Left hindlimb (tissue), 1 donor: Measurements from ENCODE around the gene KCTD7.
"Not testable (repeated sequence)": the region's sequence is repeated elsewhere in the genome, so short reads cannot be mapped to it uniquely, and the experiment has no call there.

Source experiments
- DNase-seq: peaks from one replicate; pipeline ENCODE4 v3.0.0-alpha.2; 2018

The KCTD7 gene

DNA sequence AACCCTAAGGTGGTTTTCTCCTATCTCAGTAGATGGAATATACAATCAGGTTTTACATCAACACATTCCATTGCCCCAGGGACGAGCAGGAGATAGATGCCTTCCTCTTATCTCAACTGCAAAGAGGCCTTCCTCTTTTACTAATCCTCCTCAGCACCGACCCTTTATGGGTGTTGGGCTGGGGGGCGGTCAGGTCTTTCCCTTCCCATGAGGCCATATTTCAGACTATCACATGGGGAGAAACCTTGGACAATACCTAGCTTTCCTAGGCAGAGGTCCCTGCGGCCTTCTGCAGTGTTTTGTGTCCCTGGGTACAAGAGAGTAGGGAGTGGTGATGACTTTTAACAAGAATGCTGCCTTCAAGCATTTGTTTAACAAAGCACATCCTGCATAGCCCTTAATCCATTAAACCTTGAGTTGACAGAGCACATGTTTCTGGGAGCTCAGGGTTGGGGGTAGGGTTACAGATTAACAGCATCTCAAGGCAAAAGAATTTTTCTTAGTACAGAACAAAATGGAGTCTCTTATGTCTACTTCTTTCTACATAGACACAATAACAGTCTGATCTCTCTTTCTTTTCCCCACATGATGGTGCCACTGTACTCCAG, 9.2 kb upstream of the KCTD7 start:
- DNase-seq: not testable (repeated sequence)

DNA sequence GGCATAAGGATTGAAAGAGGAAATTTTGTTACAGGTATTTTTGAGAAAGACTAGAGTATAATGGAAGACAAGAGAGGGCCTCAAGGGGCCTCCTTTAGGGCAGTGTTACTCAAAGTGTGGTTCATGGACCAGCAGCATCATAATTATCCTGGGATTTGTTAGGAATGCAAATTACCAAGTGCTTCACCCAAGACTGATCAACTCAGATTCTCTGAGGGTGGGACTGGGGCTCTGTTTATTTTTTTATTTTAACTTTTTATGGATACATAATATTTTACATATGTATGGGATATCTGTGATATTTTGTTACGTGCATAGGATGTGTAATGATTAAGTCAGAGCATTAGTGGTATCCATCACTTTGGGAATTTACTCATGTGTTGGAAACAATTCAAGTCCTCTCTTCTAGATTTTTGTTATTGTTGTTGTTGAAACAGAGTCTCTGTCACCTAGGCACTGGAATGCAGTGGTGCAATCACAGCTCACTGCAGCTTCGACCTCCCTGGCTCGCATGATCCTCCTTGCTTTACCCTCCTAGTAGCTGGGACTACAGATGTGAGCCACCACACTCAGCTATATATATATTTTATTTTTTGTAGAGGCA, 2.2 kb upstream of the KCTD7 start:
- DNase-seq: no peak

DNA sequence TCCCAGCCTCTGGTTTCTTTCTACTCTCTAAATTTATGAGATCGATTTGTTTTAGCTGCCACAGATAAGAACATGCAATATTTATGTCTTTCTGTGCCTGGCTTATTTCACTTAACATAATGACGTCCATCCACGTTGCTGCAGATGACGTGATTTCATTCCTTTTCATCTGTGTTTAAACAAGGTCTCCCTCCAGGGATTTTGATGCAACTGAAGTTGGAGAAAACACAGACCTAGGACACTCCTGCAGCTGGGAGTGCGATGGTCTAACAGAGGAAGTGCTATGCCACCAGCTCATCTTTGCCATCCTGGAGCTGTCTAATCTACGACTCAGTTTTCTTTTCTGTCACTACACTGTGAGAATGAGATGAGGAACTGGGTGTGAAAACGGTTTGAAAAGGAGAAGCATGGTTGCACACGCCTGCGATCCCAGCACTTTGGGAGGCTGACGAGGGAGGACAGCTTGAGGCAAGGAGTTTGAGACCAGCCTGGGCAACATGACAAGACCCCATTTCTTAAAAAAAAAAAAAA, 1.5 kb upstream of the KCTD7 start:
- no peak for DNase-seq

DNA sequence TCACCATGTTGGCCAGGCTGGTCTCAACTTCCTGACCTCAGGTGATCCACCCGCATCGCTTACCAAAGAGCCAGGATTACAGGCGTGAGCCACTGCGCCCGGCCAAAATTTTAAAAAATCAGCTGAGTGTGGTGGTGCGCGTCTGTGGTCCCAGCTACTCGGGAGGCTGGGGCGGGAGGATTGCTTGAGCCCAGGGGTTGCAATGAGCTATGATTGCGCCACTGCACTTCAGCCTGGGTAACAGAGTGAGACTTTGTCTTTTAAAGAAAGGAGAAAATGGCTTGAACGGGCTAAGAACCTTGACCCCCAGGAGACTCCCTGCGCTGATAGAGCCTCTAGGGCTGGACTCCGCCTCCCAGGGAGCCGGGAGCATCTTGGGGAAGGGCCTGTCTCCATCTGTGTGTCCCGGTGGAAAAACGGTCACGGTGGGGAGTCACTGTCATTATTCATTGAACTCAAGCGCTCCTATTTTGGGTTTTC, 760 bp upstream of the KCTD7 start:
- DNase-seq: no peak

DNA sequence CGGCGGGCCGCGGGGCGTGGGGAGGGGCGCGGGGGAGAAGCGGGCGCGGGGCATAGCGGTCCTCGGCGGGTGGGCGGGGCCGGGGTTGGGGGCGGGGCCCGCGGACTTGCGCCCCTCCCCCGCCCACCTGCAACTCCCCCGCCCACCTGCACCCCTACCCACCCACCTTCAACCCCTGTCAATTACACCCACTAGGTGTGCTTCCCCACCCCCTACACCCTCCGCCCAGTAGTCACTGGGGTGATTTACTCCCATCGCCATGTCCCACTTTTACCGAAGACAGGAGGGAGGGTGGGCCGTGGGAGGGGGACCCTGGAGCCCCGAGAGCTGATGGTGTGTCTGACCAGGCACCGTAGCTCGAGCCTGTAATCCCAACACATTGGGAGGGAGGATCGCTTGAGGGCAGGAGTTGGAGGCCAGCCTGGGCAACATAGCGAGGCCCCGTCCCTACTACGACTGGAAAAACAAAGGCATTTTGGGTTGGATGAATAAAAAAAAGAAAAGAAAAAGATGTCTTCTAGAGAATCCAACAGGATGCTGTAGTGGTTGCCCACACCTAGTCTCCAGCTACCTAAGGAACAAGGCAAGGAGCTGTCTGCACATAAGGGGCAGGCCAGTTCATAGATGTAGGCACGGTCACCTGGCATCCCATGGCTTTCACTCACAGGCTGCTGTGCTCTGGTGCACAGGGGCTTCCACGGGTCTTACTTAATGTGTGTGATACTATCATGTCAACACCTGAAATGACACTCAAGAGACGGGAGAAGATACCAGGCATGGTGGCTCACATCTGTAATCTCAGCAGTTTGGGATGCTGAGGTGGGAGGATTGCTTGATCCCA, 761 bp downstream of the KCTD7 start:
- DNase-seq: no peak

DNA sequence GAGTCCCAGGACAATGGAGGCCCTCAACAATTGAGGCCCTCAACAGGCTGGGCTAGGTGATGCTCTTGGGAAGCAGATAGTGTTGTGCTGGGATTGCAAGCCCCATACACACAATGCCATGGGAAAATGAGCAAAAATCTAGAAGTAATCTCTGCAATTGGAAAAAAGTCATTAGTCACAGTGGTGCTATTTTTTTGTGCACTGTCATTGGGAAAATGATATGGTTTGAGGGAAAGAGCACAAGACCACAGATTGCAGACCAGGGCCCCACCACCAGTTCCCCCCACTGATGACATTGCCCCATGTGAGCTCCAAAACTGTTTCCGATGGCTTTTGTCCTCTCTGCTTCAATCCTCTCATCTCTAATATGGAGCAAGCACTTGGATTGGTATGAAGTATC, 1.9 kb downstream of the KCTD7 start:
- DNase-seq: no peak

DNA sequence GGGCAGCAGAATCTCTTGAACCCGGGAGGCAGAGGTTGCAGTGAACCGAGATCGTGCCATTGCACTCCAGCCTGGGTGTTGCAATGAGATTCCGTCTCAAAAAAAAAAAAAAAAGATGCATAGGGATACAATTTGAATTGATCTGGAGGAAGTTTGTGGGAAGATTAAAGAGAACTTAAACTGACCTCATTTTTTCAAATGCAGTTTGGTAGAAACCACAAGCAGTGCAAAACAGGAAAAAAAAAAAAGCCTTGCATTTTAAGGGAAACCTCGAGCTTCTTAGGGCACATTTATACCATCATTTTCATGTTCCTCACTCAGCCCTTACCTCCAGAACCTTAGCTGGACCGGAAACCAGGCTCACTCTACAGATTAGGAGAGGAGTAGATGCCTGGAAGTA, 2.8 kb downstream of the KCTD7 start:
- no peak for DNase-seq

DNA sequence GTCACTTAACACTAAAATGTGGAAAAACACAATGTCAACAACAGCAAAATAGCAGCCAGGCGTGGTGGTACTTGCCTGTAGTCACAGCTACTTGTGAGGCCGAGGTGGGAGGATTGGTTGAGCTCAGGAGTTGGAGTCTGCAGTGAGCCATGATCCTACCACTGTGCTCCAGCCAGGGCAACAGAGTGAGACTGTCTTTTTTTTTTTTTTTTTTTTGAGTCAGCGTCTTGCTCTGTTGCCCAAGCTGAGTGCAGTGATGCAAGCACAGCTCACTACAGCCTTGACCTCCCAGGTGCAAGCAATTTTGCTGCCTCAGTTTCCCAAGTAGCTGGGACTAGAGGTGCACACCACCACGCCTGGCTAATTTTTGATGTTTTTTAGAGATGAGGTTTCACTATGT, 6.1 kb downstream of the KCTD7 start:
- DNase-seq: no peak

DNA sequence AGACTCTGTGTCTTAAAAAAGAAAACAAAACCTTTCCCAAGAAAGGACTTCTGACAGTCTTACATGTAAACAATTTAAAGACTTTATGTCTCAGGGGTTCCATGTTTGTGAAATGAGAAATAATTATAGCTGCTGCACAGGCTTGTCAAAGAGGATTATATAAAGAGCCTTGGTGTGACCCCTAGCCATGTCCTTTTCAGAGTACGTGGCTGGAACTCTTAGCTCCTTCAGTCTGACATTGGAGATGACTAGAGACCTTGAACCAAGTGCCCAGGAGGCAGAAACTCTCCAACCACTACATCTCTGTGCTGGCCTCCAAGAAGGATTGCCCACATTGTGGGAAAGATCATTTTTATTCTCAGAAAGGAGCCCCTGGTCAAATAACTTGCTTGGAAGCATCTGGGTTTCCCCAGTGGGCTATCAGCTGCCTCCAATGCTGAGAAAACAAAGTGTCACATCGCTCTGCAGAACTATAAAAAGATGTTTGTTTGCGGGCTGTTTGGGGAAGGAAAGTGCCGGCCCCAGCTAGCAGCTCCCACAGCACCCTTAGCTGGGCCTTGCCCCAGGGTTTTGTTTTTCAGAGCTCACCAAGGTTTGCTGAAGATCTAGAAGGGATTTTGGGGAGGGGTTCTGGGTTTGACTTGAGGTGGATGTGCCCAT, 6.8 kb downstream of the KCTD7 start:
- DNase-seq: not testable (repeated sequence)

DNA sequence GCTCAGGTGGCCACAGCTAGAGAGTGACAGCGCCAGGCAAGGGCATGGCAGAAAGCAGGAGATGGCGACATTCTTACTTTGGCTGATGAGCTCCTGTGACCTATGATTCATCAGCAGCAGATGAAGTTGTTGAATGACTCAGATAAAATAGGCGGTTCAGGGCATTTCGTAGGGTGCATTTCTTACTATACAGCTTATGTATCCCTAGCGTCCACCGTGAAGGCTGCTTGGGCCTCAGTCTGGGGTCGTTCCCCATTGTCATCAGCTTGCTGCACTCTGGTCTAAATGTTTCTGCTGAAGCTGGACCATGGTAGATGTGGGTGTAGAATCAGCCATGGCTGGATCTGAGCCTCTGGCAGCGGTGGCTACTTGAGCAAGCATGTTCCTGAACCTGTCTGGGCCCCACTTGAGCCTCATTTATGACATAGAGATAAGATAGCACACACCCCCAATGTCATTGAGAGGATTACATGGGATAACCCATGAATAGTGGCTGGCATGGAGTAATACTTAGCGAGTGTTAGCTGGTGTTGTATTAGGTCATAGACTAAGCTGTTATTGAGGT, 7.4 kb downstream of the KCTD7 start:
- DNase-seq: not testable (repeated sequence)

DNA sequence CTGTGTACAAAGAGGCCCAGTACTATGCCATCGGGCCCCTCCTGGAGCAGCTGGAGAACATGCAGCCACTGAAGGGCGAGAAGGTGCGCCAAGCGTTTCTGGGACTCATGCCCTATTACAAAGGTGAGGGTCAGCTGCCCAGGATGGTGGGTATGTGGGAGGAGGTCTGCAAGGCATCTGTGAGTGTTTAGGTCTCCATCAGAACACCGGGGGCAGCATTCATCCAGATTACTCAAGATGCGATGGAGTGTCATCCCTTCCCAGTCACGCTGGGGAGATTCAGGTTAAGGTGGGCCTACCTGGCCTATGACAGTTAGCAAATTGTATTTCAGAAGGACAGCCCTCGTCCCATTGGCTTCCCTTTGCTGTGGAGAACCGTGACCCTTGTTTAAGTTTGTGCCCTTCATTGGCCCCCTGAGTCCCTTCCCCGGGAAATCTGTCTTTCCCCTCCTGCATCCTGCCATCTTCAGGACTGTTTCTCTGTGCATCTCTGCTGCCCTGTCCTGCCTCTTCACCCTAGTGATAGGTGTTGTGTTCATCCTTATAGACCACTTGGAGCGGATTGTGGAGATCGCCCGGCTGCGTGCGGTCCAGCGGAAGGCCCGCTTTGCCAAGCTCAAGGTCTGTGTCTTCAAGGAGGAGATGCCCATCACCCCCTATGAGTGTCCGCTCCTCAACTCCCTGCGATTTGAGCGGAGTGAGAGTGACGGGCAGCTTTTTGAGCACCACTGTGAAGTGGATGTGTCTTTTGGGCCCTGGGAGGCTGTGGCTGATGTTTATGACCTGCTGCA, 9.8 kb downstream of the KCTD7 start:
- no peak for DNase-seq

DNA sequence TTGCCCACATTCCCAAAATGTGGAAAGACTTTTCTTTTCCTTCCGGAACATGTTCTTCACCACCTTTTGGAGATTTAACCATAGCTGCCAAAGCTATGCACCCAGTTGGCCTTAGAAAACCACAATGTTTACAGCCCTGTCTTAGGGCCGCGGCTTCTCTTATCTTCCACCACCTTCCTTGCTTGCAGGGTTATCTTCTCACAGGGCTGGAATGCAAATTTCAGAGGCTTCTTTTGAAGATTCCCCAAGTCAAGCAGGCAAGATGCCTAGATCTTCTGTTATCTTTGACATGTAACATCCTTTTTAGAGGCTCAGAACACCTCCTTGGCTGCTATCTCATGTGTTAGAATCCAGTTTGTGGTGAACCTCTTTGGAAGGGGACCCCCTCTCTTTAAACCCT, 11.1 kb downstream of the KCTD7 start:
- DNase-seq: no peak

DNA sequence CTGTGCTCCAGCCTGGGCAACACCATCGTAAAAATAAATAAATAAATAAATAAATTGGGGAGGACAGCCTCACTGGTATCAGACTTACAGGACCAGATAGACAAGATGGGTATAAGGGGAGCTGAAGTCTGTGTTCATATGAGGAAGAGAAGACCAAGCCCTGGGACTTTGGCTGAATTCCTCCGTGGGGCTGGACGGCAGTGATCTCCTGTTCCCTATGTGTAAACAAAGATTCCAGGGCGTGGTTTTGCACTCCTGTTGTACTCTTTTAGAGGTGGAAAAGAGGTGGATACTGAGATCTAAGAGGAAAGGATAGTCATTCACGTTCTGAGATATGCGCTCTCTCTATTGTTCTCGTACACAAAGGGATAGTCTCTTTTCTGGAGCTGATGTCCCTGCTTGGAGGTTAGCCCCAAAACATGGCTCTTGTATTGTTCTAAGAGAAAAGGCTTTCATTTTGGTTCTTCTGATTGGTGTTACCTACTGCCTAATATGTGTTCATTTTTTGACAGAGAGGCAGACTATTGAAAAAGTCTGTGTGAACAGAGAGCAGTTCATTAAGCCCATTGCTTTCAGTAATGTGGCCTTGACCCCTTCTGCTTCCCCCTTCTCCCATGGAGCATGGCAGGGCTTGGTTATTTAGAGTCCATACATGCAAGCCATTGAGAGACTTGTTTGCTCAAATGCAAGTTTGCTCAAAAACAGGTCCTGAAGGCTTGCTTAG, 12.3 kb downstream of the KCTD7 start:
- no peak for DNase-seq

DNA sequence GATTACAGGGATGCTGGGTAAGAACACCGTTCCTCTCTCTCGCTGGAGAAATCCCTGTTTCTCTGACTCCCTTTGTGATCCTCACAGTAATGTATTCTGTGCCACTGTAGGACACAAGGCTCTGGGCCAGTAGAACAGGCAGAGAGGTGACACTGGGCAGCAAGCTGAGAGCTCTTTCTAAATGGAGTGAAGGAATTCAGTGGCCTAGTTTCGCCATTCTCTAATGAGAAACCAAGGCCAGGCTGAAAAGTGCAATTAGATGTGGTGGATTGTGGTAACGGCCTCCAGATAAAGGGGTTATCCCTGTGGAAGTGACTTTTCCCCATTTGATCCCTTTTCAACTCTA, 12.8 kb downstream of the KCTD7 start:
- no peak for DNase-seq

DNA sequence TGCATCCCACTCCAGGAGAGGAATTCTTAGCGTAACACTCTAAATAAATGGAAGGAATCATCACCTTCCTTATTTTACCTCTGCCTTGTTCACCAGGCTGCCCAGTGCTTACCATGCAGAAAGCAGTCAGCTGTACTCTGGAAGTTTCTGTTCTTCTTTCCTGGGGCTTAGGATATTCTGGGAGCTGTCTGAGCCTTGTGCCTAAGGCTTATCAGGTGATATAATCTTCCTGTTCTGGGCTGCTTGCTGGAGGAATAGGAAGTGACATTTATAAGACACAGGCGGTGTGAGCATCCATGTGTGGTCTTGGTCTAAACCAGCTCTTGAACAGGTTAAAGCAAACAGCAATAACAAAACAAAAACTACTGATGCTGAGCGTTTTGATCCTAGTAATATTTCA, 13.5 kb downstream of the KCTD7 start:
- no peak for DNase-seq

DNA sequence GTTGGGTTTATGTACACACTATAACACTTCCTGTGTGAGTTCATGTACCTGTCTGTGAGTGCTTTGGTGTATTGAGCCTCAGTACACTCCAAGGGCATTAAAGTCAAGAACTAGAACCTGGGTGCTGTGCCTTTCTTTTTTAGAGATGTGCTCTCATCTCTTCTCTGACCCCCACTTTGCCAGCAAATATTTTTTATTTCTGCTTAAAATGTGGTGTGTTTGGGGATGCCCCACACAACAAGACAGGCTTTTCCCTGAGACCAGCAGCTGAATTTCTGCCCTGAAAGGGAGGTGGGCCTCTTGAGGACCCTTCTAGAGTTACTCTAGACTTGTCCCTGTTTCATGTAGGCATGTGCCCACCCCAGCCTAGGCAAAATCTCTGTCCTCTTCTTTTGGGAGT, 14.3 kb downstream of the KCTD7 start:
- DNase-seq: no peak

DNA sequence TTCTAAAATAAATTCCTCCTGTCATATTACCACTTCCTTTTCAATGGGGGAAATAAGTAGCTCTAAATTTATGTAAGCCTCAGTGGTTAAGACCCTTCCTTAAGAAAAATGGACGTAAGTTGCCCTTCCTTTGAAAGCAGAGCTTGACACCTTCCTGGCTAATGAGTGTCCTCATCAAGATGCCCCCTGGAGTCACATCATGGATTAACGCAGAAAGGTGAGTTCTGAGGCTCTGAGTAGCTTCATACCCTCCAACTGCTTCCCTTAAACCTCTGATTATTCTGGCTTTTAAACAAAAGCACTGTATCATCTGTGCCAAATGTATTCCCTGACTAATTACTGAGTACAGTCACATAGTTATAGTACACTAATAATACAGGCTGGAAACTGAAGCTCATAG, 14.7 kb downstream of the KCTD7 start:
- DNase-seq: no peak

DNA sequence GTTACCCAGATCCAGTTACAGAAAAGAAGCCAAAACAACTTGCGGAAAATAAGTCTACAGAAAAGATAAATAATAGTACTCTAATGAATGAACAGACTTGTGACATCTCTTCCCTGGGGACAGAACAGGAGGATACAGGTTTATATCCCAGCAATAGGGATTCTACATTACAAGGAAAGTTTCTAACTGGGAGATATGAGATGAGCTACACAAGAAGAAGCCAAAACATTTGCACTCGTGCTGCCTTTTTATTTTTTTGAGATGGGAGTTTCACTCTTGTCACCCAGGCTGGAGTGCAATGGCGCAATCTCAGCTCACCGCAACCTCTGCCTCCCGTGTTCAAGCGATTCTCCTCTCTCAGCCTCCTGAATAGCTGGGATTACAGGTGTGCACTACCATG, 22.3 kb downstream of the KCTD7 start:
- DNase-seq: not testable (repeated sequence)

DNA sequence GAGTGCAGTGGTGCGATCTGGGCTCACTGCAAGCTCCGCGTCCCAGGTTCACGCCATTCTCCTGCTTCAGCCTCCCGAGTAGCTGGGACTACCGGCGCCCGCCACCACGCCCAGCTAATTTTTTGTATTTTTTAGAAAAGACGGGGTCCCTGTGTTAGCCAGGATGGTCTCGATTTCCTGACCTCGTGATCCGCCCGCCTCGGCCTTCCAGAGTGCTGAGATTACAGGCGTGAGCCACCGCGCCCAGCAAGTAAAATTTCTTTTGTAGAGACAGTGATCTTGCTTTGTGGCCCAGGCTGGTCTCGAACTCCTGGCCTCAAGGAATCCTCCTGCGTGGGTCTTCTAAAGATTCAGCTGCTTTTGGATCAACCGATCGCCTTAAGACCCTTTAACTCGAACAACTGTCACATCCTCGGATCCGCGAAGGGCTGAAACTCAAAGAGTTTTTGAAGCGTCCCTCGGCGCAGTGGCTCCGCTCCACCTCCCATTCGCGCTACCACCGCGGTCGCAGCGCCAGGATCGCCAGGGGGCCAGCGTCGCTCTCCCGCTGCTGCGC, 25.1 kb downstream of the KCTD7 start:
- DNase-seq: not testable (repeated sequence)

DNA sequence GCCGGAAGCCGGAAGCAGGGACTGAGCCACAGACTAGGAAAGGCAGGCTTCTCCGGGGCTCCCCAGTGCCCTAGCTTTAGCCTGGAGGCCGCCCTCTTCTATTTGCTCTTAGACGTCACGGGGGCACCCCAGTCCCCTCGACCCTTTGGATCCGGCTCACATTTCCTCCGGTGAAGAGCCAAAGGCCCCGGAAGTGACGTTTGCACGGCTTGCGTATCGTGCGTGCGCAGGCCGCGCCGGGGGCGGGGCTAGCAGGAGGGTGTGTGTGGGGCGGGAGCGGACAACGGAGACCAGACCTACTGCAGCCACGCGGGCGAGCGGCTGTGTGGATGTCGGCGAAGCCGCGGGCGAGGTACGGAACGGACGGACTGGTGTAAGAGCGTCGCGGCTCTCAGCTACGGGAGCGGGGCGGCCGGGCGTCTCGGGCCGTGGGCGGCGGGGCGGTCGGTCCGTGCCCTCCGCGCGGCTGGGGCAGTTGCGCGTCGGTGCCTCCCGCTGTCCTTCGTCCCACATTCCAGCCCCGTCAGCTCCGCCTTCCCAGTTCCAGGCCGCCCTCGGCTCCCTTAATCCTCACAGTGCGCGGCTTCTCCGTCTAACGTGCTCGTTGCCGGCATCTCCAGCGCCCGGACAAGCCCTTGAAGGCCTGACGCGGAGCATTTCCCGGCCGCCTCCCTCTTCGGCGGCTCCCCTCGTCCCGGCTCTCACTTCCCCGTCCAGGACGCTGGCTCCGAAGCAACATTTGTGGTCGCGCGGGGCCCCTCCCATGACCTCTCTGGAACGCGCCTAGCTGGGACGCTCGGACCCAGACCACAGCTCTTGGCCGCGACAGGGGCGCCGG, 25.8 kb downstream of the KCTD7 start:
- DNase-seq: peak; percentile 99
